Activated T-cell treated with anti-CD3 and anti-CD28 coated beads for 48 hours (primary cell): ENCODE data around the gene PCBD1.

ENCODE experiments used
- DNase-seq: peaks from one replicate; pipeline ENCODE4 v3.0.0-alpha.2; 2020; ENCODE audit warnings: low read depth

Gene PCBD1

DNA sequence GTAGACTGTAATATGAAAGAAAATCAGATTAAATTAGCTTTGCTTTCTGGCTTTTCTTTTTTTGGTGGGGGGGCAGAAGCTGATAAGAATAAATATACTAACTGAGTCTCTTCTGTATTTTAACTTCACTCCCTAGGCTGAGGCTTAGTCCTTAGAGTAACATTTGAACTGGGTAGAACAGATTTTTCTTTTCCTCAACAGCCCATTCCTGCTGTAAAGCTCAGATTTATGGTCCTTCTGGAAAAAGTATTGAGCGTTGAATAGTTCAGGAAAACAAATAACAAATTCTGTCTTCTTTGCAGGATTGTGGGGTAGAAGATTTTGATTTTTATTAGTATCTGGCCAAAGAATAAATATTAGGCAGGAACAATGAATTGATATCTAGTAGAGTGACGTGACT is 54.8 kb downstream of the PCBD1 start:
- DNase-seq, result no peak
